Activated CD8-positive, alpha-beta memory T cell treated with anti-CD3 and anti-CD28 coated beads for 48 hours (primary cell): ENCODE measurements around the gene CYP17A1.
"Not testable (repeated sequence)": the region's sequence is repeated elsewhere in the genome, so short reads cannot be mapped to it uniquely, and the experiment has no call there.

Source experiments
- DNase-seq, 3 experiments: peaks; one replicate each; pipeline ENCODE4 v3.0.0-alpha.2; 2020; ENCODE audit warnings: low read depth in 2 of 3, low spot score in 2 of 3

The CYP17A1 gene

DNA sequence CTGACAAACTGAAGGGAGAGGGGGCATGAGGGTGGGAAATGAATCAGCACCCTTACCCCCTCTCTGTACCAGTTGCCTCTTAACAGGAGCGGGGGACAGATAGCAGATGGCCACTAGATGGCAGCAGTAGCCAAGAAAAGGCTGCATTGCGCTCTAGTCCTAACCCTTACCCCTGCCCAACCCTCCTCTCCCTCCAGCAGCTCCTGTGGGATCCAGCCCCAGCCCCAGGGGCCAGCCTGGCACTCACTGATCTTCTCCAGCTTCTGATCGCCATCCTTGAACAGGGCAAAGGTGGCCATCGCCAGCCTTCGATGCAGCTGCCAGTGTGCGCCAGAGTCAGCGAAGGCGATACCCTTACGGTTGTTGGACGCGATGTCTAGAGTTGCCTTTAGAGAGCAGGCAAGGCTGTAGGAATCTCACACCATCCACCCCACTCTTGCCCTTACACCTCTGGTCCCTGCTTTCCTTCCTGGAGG lies 2.2 kb downstream of the CYP17A1 start:
- DNase-seq, result peak; percentile 27 to 71 (median 43)

DNA sequence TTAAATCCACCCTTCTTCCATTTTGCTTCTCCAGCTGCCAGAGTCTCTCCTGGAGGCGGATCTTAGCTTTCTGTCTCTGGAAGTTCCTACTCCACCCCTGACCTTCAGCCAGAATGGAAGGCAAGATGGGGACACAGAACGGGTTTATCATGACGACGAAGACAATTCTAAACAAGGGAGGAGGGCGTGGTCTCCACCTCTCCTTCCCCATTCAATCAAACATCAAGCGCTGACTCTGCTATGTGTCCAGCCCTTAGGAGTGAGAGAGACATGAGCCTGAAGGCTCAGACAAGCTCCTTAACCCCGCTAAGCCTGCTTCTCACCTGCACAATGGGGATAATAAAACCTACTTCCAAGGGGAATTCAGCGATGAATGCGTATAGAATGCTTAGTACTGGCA lies 3.1 kb downstream of the CYP17A1 start:
- no peak for DNase-seq

DNA sequence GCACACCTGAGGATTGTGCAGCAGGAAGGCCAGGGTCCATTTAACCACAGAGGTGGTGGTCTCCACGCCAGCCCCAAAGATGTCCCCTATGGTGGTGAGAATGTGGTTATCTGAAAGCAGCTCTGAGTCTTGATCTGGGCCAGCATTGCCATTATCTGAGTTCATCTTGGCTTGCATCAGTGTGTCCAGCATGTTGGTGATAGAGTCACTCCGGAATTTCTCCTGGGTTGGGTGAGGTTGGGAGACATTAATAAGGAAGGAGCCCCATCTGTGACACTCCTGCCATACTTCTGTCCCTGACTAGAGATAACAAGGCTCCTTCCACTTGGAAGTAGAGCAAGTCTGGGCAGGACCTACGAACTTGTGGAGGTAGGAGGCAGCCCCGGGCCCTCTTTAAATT lies 4.2 kb downstream of the CYP17A1 start:
- no peak for DNase-seq

DNA sequence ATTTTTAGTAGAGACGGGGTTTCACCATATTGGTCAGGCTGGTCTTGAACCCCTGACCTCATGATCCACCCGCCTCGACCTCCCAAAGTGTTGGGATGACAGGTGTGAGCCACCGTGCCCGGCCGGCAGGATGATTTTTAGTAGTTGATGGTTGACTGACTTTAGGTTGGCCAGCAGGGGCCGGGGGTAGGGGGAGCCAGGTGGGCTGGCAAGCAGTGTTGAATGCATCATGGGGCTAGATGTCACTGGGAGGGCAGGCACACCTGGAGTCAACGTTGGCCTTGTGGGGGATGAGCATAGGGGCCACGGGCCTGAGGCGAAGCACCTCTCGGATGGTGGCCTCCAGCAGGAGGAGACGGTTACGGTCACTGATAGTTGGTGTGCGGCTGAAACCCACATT lies 5.0 kb downstream of the CYP17A1 start:
- no peak for DNase-seq

DNA sequence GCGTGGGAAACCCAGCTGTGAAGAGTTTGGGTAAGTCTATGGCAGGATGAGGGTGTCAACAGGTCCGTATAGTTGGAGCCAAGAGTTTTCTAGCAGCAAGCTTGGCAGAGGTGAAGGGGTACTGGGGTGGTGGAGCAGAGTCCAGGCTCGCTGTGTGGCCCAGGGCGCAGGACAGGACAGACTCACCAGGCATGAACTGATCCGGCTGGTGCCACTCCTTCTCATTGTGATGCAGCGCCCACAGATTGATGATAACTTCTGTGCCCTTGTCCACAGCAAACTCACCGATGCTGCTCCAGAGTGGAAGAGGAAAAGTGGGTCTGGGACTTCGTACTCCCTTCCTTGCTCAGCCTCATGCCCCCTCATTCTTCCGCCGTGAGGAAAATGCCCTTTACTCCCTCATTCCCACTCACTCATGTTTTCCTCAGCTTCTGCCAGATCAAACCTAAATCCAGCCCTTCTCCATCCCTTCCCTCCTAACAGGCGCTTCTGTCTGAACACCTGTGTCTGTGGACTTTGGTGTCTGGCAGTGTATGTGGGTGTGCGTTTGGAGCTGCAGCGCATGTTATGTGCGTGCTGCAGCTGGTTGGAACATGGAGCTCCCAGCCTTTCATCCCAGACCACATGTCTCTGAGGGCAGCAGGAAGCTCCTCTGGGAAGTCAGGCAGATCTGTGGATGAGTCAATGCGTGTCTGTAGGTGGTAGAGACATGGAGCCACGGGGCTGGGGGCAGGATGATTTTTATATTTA lies 5.7 kb downstream of the CYP17A1 start:
- no peak for DNase-seq

DNA sequence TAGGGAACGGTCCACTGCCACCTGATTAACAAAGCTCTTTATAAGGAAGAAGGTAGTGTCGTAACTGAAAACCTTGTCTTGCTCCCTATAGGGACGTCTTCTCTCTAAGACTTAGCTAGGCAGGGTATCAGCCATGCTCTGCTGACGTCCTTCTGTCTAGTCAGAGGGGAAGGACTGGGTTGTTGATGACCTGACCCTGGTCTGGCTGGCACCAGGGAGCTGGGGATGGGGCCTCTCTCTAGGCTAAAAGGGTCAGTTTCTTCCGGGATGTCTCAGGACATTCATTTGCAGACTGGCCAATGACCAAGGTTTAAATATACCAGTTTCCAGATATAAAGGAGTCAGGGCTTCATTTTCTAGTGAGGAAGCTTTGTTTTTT lies 9.6 kb downstream of the CYP17A1 start:
- DNase-seq, result no peak

DNA sequence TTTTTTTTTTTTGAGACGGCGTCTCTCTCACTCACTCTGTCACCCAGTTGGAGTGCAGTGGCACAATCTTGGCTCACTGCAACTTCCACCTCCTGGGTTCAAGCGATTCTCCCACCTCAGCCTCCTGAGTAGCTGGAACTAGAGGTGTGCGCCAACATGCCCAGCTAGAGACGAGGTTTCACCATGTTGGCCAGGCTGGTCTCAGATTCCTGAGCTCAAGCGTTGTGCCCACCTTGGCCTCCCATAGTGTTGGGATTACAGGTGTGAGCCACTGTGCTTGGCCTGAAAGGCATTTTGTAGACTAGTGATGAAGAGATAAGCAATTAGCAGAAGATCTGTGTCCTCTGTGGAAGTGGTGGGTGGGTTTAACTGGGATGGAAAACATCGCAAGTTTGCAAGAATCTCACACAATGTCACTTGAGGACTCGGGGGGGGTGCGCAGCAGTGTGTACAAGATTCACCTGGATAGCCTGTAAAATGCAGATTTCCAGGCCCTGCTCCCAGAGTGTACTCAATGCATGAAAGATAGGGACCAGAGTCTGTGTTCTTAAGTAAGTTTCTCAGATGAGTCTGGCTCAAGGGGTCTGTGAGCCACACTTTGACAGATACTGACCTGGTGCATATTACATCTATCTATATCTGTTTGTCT lies 10.9 kb downstream of the CYP17A1 start:
- no peak for DNase-seq

DNA sequence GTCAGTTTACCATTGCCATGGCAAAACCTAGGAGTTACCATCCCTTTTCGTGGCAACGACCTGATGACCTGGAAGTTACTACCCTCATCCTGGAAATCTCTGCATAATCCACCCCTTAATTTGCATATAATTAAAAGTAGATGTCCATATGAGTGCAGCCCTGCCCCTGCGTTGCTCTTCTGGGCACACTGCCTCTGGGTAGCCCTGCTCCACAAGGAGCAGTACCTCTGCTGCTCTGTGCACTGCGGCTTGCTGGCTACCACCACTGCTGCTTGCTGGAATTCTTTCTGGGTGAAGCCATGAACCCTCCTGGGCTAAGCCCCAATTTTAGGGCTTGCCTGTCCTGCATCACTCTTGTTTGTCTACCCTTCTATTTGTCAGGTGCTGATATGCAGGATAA lies 12.5 kb downstream of the CYP17A1 start:
- DNase-seq, result no peak

DNA sequence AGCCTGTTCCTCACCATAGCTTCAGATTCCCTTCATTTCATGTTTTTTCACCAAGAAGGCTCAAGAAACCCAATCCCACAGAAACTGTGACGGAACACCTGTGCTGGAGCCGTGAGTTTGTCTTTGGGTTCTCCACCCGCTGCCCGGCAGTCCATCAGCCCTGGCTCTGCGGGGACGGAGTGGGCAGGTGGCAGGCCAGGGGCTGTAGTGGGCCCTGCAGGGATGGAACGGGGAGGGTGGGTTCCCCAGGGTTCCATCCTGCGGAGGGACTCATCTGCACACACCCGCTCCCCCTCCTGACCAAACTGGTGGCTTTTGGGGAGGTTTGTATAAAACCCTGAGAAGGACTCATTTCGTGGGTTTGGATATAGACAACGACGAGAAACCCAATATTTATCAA lies 15.0 kb downstream of the CYP17A1 start:
- DNase-seq, result no peak

DNA sequence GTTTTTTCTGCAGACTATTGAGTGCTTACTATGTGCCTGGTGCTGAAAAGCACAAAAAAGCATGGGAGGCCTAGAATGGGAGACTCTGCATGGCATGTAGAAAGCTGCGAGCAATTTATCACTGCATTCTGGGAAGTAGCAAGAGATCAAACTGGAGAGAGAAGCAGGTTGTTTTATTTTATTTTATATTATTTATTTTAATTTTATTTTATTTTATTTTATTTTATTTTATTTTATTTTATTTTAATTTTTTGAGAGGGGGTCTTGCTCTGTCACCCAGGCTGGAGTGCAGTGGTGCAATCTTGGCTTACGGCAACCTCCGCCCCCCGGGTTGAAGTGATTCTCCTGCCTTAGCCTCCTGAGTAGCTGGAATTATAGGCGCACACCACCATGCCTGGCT lies 17.2 kb downstream of the CYP17A1 start:
- not testable (repeated sequence) for DNase-seq

DNA sequence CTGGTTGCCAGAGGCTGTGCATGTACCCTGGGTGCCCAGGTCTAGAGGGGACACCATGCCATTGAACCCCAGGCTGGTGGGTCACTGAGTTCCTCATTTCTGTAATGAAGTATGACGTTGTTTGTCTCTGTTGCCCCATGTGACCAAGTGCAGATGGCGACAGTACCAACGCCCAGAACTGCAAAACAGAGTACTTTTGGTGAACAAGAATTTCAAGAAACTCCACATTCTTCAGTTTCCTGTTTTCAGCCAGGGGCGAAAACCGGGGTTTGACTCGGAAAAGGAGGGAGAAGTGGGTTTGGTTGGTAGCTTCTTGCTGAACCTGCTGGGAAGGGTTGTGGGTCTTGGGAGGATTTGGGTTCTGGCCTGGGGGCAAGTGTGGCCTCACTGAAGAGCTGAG lies 18.2 kb downstream of the CYP17A1 start:
- no peak for DNase-seq

DNA sequence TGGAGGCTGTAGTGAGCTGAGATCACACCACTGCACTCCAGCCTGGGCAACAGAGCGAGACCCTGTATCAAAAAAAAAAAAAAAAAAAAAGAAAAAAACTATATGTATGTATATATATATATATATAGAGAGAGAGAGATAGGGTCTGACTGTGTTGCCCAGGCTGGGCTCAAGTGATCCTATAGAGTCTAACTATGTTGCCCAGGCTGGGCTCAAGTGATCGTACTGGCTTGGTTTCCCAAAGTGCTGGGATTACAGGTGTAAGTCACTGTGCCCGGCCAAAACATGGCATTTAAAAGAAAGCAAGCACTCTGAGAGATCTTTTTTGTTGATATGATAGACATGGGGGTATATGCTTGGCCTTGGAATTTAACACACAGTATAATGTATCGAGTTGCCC lies 20.0 kb downstream of the CYP17A1 start:
- DNase-seq, result no peak

DNA sequence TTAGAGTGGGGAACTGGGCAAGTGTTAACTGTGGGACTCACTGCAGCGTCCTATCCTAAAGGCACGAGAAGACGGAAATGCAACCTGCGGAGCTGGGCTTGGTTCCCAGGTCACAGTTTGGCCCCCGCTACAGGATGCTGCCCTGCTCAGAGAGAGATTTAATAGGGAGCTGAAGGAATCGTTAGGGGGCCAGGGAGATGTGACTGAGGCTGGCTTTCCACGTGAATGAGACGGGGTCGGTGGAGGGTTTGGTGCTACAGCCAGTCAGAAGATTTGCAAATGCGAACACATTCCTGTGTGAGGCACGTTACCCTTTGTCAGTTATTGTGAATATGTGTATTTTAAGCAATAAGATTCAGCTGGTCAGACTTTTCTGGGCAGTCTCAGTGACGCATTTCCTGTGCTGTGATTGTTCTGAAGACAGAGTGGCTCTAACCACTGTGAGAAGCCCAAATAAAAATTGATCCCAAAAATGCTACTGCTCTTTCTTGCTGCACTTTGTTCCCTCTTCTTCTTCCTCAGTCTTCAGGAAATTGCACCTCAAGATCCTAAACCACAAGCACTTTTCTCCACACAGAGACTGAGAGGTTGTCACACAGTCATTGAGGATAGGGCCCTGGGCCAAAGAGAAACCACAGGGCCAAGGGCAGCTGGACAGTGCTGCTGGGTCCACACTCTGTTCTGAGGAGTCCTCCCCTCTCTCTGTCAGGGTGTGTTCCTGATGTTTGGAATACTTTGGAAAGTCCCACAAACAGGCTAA lies 21.2 kb downstream of the CYP17A1 start:
- DNase-seq, result no peak

DNA sequence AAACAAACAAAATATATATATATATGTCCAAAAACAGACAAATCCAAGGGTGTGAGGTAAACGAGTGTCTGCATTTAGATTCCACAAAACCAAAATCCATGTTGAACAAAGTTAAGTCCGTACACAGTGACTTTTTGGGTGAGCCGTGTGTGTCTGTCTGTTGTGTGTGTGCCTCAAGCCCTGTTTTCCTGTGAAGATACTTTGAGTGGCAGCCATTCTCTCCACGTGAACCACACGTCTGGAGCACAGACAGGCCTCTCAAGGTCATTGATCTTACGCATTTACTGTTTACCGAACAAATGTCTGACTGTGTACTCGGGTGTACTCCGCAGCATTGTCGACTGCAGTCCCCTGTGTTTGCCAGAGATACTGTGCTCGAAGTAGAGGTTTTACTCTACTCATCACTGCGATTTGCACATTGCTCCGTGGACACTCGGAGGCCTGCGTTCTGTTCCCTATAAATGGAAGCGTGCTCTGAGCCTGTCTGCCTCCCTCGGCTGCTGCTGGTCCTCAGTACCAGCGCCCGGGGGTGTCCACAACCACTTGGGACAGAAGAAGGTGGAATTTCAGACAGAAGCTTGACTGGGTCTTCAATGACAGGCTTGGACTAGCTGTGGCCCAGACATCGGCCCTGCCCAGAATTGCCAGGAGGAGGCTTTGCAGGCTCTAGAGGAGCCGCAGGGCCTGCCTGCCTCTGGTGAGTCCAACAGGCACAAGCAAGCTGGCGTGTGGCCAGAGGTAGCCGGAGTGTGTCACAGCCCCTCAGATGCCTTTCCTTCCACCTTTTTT lies 22.1 kb downstream of the CYP17A1 start:
- DNase-seq, result no peak

DNA sequence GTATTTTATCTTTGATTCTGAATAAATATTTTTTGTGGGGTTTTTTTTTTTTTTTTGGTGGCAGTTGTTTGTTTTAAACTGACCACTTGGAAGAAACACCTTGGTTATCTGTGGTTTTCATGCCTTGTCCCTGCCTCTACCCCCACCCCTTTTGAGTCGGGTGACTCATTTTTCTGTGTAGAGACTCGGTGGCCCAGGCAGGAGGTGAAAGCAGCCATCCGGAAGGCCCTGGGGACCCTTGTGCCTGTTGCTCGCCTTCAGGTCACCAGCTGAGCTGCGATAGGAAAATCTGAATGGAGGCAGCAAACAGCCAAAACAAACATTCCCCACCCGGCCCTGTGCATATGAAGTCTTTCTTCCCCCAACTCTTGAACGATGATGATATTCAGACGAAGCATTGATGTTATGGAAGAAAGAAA lies 22.8 kb downstream of the CYP17A1 start:
- no peak for DNase-seq

DNA sequence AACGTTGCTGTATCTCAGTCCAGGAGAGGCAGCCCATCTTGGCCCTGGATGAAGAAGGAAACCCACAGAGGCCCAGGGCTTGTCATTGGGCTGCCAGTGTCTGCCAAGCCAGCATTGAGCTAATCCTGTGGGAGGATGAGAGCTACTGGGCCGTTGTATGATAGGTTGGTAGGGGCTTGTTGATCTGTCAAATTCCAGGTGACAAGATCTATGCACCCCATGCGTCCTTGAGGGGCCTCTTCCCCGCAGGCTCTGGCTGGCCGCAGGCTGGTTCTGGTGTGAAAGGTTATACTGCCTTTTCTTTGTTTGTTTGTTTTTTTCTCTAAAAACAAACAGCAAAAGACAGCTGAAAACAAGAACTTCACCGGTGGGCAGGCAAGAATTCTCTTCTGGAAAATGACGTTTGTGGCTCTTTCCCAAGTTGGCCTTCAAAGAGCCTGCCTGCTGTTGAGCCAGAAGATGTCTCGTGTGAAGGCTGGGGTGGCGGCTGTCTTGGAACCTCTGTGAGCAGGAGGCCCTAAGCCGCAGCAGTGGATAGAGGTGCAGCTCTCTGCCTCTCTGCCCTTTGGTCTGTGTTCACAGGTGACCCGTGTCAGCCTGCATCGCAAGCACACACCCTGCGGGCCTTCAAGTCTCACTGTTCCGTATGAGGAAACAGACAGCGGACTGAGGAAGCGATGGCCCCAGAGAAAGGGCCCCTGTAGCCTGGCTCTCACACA lies 23.3 kb downstream of the CYP17A1 start:
- no peak for DNase-seq

DNA sequence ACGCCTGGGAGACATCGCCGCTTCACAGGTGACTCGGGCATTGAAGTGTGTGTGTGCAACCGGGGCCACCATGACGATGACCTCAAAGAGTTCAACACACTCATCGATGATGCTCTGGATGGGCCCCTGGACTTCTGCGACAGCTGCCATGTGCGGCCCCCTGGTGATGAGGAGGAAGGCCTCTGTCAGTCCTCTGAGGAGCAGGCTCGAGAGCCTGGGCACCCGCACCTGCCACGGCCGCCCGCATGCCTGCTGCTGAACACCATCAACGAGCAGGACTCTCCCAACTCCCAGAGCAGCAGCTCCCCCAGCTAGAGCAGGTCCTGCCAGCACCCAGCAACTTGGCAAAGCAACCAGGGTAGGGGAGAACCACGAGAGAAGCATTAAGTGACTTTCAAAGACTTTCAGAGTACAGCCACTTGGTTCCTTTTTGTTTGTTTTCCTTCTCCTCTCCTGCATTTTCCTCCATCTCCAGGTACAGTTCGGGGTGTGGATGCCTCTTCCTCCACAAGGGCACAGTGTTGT lies 24.1 kb downstream of the CYP17A1 start:
- DNase-seq, result no peak

DNA sequence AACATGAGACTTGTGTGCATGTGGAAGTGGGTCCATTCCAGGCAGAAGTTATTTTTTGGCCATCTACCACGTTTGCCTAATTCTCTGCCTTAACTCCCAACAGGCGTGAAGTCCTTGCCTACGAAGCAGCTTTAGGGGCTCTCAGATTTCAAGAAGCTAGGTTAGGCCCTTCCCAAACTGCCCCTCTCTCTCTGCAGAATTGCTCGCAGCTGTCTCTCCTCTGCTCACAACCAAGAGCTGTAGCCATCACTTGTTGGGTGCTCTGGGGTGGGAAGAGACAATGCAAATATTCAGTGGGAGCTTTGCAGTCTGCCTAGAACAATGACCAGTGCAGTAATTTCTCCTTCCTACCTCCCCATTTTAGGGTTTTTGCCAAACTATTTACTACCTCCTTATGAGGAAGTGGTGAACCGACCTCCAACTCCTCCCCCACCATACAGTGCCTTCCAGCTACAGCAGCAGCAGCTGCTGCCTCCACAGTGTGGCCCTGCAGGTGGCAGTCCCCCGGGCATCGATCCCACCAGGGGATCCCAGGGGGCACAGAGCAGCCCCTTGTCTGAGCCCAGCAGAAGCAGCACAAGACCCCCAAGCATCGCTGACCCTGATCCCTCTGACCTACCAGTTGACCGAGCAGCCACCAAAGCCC lies 24.9 kb downstream of the CYP17A1 start:
- no peak for DNase-seq

DNA sequence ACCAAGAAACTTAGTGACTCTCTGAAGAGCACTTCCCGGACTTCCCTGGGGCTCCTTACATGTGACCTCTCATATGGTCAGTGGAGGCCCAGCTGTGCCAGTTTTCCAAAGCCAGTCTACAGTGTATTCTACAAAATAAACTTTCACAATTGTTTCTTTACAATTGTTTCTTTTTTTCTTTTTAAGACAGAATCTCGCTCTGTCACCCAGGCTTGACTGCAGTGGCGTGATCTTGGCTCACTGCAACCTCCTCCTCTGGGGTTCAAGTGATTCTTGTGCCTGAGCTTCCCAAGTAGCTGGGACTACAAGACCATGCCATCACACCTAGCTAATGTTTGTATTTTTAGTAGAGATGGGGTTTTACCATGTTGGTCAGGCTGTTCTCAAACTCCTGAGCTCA lies 25.9 kb downstream of the CYP17A1 start:
- no peak for DNase-seq

DNA sequence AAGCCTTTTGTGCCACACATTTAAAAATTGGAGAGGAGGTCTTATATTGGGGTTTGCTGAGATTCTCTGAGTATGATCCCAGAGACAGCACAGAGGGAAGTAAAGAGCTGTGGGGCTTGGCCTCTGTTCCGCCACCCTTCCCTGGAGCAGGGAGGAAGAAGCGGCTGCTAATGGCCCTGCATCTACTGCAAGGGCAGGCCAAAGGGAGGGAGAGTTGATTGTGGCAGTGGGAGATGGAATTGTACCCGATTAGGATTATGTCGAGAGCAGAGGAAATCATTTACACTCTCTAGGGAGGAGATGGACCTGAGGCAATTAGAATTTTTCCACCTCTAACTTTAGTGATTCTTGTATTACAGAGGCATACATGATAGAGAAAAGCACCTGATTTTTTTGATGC lies 28.8 kb downstream of the CYP17A1 start:
- DNase-seq, result no peak
